Adrenal gland (tissue), 5 donors: ENCODE results near the gene PDGFD.

Source experiments
- POLR2A ChIP-seq, 2 donors: fragments of 450-650 bp; IDR thresholded peaks; one replicate each; pipeline ENCODE4 v1.6.1; 2017; ENCODE audit warnings: antibody characterized with exemption in 2 of 2, mild to moderate bottlenecking in 2 of 2, moderate library complexity in 1 of 2
- TF ChIP-seq, protein P1 (sequence below), 6 experiments: fragments of 450-650 bp in 4 of 6; fragments of 200-600 bp in 2 of 6; sonication (generic) in 1 of 6; IDR thresholded peaks; 1 replicate in 5 of 6; 2 replicates in 1 of 6; pipeline versions ENCODE4 v1.5.1 to v1.8.0; 2016 to 2021; ENCODE audit warnings: antibody characterized with exemption in 6 of 6, mild to moderate bottlenecking in 2 of 6, moderate library complexity in 1 of 6
- donor health status: DM: no; HTN: no; CAD: no.

DNA sequence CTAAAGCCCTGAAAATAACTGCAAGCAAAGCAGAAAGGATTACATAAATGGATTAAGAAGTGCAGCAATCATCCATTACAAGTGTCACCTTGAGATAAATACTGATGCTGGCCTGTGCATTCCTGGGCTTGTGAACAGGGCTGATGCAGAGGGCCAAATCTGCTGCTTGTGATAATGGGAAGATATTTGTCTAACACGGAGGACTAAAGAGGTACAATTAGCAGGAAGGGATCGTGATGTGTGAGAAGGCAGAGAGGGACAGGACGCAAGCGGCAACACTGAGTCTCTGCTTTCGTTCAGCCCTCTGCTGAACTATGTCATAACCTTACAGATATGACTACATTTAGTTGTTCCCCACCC is 235.2 kb downstream of the PDGFD start:
- TF ChIP-seq, protein P1, sequence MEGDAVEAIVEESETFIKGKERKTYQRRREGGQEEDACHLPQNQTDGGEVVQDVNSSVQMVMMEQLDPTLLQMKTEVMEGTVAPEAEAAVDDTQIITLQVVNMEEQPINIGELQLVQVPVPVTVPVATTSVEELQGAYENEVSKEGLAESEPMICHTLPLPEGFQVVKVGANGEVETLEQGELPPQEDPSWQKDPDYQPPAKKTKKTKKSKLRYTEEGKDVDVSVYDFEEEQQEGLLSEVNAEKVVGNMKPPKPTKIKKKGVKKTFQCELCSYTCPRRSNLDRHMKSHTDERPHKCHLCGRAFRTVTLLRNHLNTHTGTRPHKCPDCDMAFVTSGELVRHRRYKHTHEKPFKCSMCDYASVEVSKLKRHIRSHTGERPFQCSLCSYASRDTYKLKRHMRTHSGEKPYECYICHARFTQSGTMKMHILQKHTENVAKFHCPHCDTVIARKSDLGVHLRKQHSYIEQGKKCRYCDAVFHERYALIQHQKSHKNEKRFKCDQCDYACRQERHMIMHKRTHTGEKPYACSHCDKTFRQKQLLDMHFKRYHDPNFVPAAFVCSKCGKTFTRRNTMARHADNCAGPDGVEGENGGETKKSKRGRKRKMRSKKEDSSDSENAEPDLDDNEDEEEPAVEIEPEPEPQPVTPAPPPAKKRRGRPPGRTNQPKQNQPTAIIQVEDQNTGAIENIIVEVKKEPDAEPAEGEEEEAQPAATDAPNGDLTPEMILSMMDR (IDR thresholded peaks at IDR 0.05), result no peak
- TF ChIP-seq POLR2A (IDR thresholded peaks at IDR 0.05), result no peak
